GM18502 (cell line): ENCODE measurements around the gene ADGRB3.
"Not testable (repeated sequence)": the region's sequence is repeated elsewhere in the genome, so short reads cannot be mapped to it uniquely, and the experiment has no call there.

Experiments used
- ATAC-seq: cut with Tn5 transposase; IDR thresholded peaks from one replicate; pipeline ENCODE4 v1.9.1; 2021; ENCODE audit warnings: mild to moderate bottlenecking; ENCODE audit not compliant: unreplicated experiment, poor library complexity

The ADGRB3 gene

GRCh38 chr6:68642977-68643376, 7.9 kb downstream of the ADGRB3 start:
- ATAC-seq = no peak

DNA sequence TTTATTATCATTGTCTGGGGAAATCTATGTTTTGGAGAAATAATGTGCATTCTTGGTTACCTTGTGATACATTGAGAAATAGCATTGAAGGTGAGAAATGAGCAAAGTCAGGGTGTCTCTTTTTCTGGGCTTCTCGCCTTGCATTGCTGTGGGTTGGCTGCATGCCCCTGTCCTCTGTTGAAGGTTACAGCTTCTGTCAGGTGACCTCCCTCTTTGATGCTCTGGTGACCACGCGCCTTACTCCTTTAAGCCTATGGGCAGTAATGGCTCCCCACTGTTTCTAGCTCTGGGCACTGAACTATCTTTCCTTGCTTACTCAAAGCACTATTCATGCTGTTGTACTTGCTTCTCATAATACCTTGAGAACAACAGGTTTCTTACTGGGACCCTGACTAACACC, 14.6 kb downstream of the ADGRB3 start:
- no peak for ATAC-seq

DNA sequence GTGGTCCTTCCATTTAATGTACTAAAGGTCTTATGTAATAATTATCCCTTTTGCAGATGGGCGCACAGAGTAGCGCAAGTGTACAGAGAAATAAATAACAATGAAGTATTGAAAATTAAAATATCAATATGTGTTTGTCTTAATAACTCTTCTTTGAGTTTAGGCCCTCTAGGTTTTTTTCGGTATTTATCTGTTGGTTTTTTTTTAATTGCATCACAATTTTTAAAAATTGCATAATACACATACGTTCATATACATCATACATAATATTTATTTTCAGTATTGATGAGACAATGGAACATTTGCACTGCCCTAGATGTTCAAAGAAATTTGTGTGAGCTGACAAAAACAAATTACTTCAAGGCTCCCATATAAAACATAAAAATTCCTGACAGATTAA, 15.1 kb downstream of the ADGRB3 start:
- no peak for ATAC-seq

DNA sequence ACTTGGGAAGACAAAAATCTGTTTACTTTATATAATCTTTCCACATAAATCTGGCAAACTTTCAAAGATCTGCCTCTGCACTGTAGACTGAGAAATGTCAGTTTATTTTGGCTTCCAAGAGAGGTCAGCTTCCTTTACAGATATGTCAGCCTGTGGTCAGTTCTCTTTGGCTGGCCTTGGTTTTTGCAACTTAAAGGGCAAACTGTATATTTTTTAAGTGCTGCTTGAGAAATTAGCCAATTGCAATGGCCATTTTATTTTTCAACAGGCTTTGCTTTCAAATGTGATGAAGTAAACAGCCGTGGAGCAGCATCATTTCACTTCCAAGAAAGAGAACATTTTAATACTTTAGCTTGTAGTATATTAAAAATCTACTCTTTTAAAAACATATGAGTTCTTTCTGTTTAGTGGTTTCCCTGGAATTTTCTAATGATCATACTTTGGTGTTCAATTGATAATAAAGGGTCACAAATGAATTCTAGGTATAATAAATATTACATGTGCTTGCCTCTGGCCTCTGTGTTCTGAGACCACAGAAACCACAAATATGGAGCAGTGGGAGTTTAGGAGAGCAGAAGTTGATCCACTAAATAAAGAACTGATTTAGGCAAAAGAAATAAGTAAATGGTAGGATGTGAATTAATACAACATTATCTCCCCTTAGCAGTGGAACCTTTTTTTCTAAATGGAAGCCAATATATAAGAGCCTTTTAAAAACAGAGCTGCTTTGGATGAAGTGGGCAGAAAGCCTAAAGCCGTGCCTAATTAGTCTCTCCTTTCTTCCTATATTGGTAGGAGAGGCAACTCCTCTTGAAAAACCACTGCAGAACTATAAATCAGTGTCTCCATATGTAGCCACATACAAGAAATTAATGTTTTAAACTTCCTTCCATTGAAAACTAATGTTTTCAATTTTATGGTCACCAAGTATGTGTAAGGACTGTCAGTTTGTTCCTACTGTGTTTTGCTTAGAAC, 16.2 kb downstream of the ADGRB3 start:
- ATAC-seq = no peak

DNA sequence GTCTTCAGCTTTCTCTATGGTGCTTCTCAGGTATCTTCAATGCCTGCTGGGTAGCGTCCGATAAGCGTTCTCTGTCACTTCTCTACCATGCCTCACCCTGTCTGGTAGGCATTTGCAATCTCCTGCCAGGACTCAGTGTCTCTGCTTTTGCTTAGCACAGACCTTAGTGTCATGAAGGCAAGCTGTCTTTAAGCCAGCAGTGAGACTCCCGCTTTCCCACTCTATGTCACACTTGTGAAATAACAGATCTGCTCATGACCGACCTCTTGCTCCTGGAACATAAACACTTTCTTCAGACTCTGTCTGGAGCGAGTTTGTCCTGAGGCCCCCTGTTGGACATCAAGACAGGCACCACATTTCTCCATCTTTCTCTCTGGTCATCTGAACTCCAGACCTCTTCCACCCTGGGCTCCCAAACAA, 17.0 kb downstream of the ADGRB3 start:
- no peak for ATAC-seq

DNA sequence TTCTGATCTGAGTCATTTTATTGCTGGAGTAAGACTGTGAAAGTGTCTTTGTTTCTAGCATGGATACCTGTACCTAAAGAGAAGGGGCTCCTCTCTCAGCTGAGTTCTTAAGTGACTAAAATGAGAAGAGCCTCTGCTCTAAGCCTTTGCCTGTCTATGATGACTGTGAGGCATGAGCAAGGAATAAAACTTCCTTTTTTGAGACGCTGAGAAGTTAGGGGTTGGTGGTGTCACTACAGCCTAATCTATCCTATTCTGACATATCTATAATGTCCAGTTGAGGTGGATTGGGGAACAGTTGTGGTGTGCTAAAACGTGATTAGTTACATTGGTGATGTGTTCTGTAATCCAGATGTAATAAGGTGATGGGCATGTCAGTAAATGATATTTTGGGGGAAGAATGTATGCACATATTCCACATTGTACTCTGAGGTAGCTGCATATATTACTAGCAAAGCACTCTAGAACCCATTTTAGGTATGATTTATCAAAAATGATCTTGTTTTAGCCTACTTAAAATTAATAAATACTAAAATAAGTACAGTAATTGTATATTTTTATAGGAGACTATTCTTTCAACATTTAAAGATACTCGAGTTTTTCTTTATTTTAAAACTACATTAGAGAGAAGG, 18.1 kb downstream of the ADGRB3 start:
- no peak for ATAC-seq

DNA sequence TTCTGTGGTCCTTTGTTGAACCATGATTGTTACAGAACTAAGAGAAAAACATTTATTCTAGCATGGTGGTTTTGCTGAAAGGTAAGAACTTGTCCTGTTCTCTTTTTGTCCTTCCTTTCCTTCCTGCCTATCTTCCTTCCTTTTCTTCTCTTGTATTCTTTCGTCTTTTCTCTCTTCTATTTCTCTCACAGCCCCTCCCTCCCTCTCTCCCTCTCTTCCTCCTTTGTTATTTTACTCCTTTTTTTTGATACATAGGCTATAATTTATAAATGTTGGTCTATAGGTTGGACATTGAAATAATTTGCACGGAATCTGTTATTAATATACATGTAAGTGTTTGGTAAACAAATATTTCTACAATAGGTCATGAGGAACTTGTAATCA, 18.6 kb downstream of the ADGRB3 start:
- no peak for ATAC-seq

- ATAC-seq = no peak
Observed at GRCh38 chr6:68654134-68654533, 19.1 kb downstream of the ADGRB3 start.

GRCh38 chr6:68655028-68655427, 19.9 kb downstream of the ADGRB3 start:
- ATAC-seq = no peak

DNA sequence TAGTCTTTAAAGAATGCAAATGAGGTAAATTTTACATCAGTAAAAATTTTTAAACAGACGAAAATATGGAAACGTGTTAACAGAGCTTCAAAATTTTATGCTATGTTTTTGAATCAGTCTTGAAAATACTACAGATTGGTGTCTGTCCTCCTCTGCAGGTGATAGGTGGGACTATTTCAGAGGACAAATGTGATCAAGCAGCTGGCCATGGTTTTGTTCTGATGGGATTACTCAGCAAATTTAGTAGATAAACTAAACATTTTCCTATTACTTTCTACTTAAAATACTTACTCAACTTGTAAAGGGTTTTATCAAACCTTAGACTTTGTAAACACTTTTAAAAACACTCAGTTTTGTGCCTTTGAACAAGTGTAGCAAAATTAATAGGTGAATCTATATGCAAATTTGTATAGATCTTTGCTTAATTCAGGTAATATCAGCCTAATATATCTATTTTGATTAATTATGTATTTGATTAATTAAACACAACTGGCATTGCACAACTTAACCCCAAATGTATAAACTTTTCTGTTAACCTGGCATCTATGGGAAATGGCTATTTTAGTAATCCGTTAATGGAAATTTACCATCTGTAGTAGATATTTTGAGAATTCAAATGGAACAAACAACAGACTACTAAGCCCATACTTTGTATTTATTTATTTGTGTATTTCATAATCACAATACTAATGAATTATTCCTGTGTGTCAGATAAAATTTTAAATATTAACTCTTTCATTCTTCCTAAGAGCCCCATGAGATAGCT, 22.5 kb downstream of the ADGRB3 start:
- no peak for ATAC-seq

- ATAC-seq = no peak
Observed at GRCh38 chr6:68658338-68658737, 23.3 kb downstream of the ADGRB3 start.

DNA sequence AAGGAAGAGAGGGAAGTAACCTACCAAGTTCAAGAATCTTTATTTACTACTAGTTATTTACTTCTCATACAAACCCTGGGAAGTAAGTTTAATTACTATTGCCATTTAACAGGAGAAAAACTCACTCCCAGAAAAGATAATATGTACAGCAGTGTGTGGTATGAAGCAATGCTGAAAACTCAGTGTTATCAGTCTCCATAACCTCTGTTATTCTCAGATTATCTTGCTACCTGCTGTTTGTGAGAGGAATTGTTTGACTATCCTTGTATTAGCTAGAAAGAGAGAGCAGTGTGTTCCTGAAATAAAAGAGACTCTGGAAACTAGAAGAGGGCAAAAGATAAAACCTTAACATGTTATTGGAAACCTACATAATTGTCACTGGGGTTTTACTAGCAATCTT, 38.2 kb downstream of the ADGRB3 start:
- no peak for ATAC-seq

GRCh38 chr6:68675548-68675947, 40.5 kb downstream of the ADGRB3 start:
- ATAC-seq = no peak

- ATAC-seq = not testable (repeated sequence)
Observed at GRCh38 chr6:68676094-68676493, 41.0 kb downstream of the ADGRB3 start.

- no peak for ATAC-seq
Observed at GRCh38 chr6:68677058-68677457, 42.0 kb downstream of the ADGRB3 start.

DNA sequence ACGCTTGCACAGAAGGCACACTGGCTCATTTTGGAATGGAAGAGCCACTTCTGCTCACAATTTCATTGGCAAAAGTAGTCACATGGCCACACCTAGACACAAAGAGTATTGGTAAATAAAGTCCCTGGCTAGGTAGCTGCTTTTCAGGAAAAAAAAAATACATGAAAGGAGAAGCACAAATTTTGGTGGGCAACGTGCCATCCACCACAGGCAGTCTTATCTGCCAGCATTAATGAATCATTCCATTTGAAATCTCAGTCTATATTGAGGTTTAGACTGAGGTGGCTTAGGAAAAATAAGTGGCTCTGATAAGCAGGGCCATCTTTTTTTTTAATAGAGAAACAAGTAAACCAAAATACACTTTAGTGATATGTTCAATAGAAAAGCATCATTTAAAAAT, 44.3 kb downstream of the ADGRB3 start:
- ATAC-seq = no peak

GRCh38 chr6:68680264-68680663, 45.2 kb downstream of the ADGRB3 start:
- ATAC-seq = no peak

- ATAC-seq = no peak
Observed at GRCh38 chr6:68689910-68690309, 54.8 kb downstream of the ADGRB3 start.

DNA sequence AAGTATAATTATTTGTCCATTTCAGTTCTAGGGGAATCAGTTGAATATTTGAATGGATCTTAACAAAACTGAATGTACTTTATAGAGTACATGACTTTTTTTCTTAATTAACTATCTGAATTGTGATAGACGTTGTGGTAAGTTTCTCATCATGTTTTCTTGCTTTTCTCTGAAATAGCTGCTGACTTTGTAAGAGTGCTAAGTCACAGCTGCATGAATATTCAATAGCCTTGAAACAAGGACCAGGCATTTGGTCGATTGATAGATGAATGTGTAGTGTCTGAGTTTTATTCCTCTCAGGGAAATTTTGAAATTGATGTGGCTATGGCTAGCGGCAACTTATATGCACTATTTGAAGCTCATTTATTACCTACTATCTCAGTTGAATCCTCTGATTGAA, 56.0 kb downstream of the ADGRB3 start:
- ATAC-seq = no peak

DNA sequence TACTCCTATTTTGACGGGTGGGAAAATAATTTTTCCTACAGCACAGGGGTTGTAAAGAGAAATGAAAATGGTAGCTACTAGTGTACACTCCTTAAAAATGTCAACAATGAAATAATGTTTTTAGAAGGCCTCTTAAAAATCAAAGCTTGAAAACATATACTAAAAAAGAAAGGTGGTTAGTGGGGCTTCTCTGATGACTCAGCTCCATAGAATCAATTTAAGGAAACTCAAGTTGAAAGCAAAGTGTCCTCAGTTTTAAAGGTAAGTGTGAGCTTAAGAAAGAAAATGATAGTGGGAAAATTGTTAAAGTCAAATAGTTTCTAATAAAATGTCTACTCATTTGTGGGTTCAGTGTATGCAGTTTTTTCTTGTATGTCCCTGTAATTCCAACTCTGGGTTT, 58.2 kb downstream of the ADGRB3 start:
- no peak for ATAC-seq

GRCh38 chr6:68695403-68695802, 60.3 kb downstream of the ADGRB3 start:
- ATAC-seq = no peak
